HEK293T (cell line): ENCODE data around the gene TAS2R9.

Experiments
- CTCF ChIA-PET: fragments of 350-600 bp; formaldehyde crosslinking; extraction: SDS; loops from one replicate; lab custom pipeline; 2021; ENCODE audit warnings: antibody characterized with exemption, inconsistent platforms; lab: Yijun Ruan, JAX
- POLR2A ChIA-PET: fragments of 350-600 bp; formaldehyde crosslinking; extraction: SDS; loops from one replicate; lab custom pipeline; 2020; ENCODE audit warnings: antibody characterized with exemption, inconsistent platforms; lab: Yijun Ruan, JAX
- DNase-seq: peaks from one replicate; pipeline ENCODE4 v3.0.0; 2012; ENCODE audit warnings: mixed read lengths; ENCODE audit errors: extremely low spot score
- ARNT ChIP-seq: fragments of 450-650 bp; IDR thresholded peaks from 2 replicates; pipeline ENCODE4 v1.6.1; 2017; ENCODE audit warnings: mild to moderate bottlenecking
- BHLHE40 ChIP-seq: fragments of 450-650 bp; IDR thresholded peaks from 2 replicates; pipeline ENCODE4 v1.6.1; 2016; ENCODE audit warnings: mild to moderate bottlenecking, moderate library complexity, borderline replicate concordance
- CTBP1 ChIP-seq: fragments of 450-650 bp; IDR thresholded peaks from 2 replicates; pipeline ENCODE4 v1.6.1; 2016; ENCODE audit warnings: borderline replicate concordance
- ELF4 ChIP-seq: fragments of 450-650 bp; IDR thresholded peaks from 2 replicates; pipeline ENCODE4 v1.6.1; 2017; ENCODE audit warnings: antibody characterized with exemption
- FOXA1 ChIP-seq: fragments of 450-650 bp; IDR thresholded peaks from 2 replicates; pipeline ENCODE4 v1.6.1; 2016; ENCODE audit warnings: mild to moderate bottlenecking
- FOXK2 ChIP-seq: fragments of 450-650 bp; IDR thresholded peaks from 2 replicates; pipeline ENCODE4 v1.6.1; 2016; ENCODE audit warnings: mild to moderate bottlenecking
- FOXM1 ChIP-seq: fragments of 450-650 bp; IDR thresholded peaks from 2 replicates; pipeline ENCODE4 v1.6.1; 2017; ENCODE audit warnings: mild to moderate bottlenecking, borderline replicate concordance
- HDGF ChIP-seq: fragments of 450-650 bp; IDR thresholded peaks from 2 replicates; pipeline ENCODE4 v1.6.1; 2017; ENCODE audit warnings: antibody characterized with exemption, borderline replicate concordance
- L3MBTL2 ChIP-seq: fragments of 450-650 bp; conservative IDR thresholded peaks from 2 replicates; pipeline ENCODE4 v1.6.1; 2016; ENCODE audit warnings: mild to moderate bottlenecking
- LEF1 ChIP-seq: fragments of 450-650 bp; IDR thresholded peaks from 2 replicates; pipeline ENCODE4 v1.6.1; 2017; ENCODE audit warnings: mild to moderate bottlenecking, borderline replicate concordance
- PKNOX1 ChIP-seq: fragments of 450-650 bp; IDR thresholded peaks from 2 replicates; pipeline ENCODE4 v1.6.1; 2016
- SP1 ChIP-seq: fragments of 450-650 bp; IDR thresholded peaks from 2 replicates; pipeline ENCODE4 v1.6.1; 2017
- SUZ12 ChIP-seq: fragments of 450-650 bp; IDR thresholded peaks from 2 replicates; pipeline ENCODE4 v1.6.1; 2016; ENCODE audit warnings: mild to moderate bottlenecking
- TARDBP ChIP-seq: fragments of 450-650 bp; IDR thresholded peaks from 2 replicates; pipeline ENCODE4 v1.6.1; 2016
- ZNF384 ChIP-seq: fragments of 450-650 bp; IDR thresholded peaks from 2 replicates; pipeline ENCODE4 v1.6.1; 2016

The TAS2R9 gene

GRCh38 chr12:10771132-10771733, 38.7 kb downstream of the TAS2R9 start:
- peak; percentile 22 for DNase-seq
- ChIA-PET POLR2A (no interaction called here), CTCF (interaction anchor here (0.8 to 3.3 kb wide), 4 partner anchors 335 to 1262 kb away, joined by 4 to 15 read pairs (median 5); no protein-coding TSS in a partner anchor)
- TF ChIP-seq L3MBTL2 = no peak
- TF ChIP-seq ELF4 = no peak
- no peak for TF ChIP-seq ARNT
- no peak for TF ChIP-seq PKNOX1
- no peak for TF ChIP-seq SUZ12
- no peak for TF ChIP-seq FOXK2
- no peak for TF ChIP-seq TARDBP
- TF ChIP-seq FOXA1 = no peak
- TF ChIP-seq BHLHE40 = no peak
- TF ChIP-seq FOXM1 = no peak
- TF ChIP-seq LEF1 = no peak

GRCh38 chr12:10759657-10760056, 50.3 kb downstream of the TAS2R9 start:
- no peak for TF ChIP-seq BHLHE40
- no peak for TF ChIP-seq CTBP1
- no peak for TF ChIP-seq PKNOX1
- no peak for TF ChIP-seq HDGF
- TF ChIP-seq SUZ12 = no peak
- TF ChIP-seq ZNF384 = no peak
- TF ChIP-seq FOXM1 = no peak
- TF ChIP-seq SP1 = no peak
- TF ChIP-seq ELF4 = no peak
- no peak for TF ChIP-seq TARDBP
- no peak for TF ChIP-seq FOXK2
- TF ChIP-seq FOXA1 = no peak
- TF ChIP-seq L3MBTL2 = no peak
- DNase-seq = no peak
- CTCF ChIA-PET = no interaction called here
- POLR2A ChIA-PET = no interaction called here
